Retina (tissue), 1 donor: ENCODE data around the gene CHRNB2.

Experiments
- DNase-seq: peaks from one replicate; pipeline ENCODE4 v3.0.0-alpha.2; 2016

Gene CHRNB2

DNA sequence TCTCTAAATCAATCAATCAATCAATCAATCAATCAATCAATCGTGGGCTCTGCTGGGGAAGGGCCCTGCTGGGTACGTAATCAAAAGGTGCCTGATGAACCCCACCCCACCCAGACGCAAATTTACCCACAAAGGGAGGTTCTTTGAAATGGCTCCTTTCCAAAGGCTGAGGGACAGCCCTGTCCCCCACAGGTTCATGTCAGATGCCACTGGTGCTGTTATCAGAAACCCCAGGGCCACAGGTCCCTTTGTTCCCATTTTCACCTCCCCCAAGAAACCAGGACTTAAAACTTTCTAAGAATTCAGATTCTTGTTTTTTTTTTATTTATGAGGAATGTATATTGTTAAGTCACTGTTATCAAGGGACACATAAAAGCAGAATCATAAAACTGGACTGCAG, 14.2 kb downstream of the CHRNB2 start:
- no peak for DNase-seq

DNA sequence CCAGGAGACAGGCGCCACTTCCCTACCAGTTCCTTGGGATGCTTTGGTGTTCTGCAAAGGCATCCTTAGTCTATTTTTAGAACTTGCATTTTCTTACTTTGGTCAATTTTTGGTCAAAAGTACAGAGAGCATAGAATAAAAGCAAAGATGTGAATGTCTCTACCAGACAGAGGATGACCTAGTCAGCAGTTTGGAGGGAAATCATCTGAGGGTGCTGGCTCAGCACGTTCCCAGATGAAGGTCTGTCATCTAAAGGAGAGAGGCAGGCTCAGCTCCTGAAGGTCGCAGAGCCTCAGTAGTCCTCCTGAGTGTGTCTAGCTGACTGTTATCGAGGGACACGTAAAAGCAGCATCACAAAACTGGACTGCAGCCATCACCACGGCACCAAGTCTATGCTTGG, 15.3 kb downstream of the CHRNB2 start:
- no peak for DNase-seq

DNA sequence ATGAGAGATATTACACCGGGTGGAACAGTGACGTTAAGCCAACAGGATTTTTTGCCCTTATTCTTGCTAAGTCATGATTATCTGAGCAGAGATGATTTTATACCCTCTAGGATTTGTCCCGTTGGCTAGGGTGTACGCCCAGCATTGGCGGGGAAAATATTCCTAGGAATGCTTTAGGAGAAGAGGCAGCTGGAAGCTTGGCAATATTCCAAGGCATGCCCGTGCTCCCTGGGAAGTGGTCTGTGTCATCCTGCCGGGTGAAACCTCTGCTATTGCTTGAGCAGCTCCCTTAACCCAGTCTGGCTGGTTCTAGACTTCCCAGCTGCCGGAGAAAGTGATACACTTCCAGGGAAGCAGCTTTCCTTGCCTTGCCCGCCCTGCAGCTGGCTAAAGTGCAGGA, 16.2 kb downstream of the CHRNB2 start:
- DNase-seq = no peak

GRCh38 chr1:154584267-154584994, 16.9 kb downstream of the CHRNB2 start:
- no peak for DNase-seq

DNA sequence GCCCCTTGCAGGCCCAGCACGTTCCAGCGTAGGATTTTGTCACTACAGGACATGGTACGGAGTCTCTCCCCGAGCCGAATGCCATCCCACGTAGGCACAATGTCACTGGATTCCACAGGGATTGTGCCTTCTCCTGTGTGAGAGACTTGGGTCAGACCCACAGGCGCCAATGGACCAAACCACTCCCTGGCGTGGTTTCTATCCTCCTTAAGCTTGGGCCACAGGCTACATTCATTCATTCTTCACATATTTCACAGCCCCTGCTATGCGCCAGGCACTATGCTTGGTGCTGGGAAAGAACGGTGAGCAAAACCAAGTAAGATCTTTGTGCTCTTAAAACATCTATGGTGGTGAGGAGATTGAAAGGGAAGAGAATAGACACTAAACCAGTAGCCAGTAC, 18.7 kb downstream of the CHRNB2 start:
- no peak for DNase-seq

DNA sequence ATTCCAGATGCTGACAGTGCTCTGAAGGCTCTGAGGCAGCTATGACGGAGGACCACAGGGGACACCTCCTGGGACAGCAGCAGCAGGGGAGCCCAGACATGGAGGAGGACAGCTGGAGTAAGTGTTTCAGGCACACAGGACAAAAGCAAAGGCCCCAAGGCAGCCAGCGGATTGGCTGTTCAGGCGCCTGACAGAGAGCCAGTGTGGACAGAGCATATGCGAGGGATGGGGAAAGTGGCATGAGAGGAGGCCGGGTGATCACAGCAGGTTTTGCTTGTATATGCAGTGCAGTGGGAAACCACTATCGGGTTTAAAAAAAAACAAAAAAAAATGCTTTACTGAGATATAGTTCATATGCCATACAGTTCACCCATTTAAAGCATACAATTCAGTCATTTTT, 19.1 kb downstream of the CHRNB2 start:
- no peak for DNase-seq

GRCh38 chr1:154589780-154590179, 22.2 kb downstream of the CHRNB2 start:
- no peak for DNase-seq

- no peak for DNase-seq
Observed at GRCh38 chr1:154590756-154591155, 23.2 kb downstream of the CHRNB2 start.

DNA sequence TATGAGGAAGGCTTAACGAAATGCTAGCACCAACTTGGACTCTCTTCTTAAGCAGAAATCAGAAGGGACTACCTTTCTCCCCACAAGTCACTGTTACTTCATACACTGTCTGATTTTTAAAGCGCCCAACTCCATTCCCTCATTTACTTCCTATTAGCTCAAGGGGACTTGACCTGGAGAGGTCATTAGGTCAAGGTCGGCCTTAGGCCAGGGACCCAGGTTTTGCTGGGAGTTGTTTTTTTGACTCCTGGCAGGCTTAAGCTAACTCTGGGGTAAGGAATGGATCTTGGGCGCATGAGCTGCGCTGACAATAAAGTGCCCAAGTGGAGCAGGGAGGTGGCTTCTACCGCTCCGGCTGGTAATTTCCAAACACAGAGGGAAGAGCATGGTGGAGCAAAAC, 23.6 kb downstream of the CHRNB2 start:
- no peak for DNase-seq

GRCh38 chr1:154593390-154593789, 25.8 kb downstream of the CHRNB2 start:
- no peak for DNase-seq

DNA sequence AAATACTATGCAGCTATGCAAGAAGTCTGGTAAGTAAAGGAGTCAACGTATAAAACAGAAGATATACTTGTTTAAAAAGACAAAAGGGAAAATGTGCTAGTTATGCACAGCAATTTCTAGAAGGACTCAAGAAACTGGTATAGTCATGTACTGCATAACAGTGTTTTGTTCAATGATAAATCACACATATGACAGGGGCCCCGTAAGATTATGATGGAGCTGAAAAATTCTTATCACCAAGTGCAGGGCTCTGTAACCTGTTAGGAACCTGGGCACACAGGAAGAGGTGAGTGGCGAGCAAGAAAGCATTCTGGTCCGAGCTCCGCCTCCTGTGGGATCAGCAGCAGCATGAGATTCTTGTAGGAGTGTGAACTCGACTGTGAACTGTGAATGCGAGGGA, 27.2 kb downstream of the CHRNB2 start:
- DNase-seq = no peak

DNA sequence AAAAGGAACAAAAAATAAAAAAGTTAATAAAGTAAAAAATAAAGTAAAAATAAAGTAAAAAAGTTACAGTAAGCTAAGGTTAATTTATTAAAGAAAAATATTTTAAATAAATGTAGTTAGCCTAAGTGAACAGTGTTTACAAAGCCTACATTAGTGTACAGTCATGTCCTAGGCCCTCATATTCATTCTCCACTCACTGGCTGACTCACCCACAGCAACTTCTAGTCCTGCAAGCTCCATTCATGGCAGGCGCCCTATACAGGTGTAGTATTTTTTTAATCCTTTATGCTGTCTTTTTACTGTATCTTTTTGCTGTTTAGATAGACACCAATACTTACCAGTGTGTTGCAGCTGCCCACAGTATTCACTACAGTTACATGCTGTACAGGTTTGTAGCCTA, 28.0 kb downstream of the CHRNB2 start:
- no peak for DNase-seq

GRCh38 chr1:154598871-154599635, 31.5 kb downstream of the CHRNB2 start:
- DNase-seq = no peak

- DNase-seq = no peak
Observed at GRCh38 chr1:154599658-154600057, 32.1 kb downstream of the CHRNB2 start.

GRCh38 chr1:154603317-154603716, 35.7 kb downstream of the CHRNB2 start:
- DNase-seq = no peak

DNA sequence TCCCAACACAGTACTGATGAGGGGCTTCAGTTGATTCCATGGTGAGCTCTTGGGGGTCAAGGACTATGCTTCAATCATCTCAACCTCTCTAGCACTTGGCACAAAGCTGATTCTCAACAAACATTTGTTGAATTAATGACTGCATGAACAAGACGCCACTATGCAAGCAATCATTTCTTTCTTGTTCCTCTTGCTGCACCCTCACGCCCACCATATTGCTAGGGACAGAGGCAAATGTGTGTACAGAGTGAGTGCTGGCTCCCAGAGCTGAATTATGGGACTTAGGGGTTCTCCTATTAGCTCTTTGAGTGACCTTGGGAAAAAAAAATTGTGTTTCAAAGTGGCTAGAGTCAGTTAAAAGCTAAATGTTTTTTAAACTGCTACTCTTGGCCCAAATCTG, 38.0 kb downstream of the CHRNB2 start:
- DNase-seq = no peak

- DNase-seq = no peak
Observed at GRCh38 chr1:154607106-154607608, 39.6 kb downstream of the CHRNB2 start.

- DNase-seq = peak; percentile 84
Observed at GRCh38 chr1:154607609-154608396, 40.2 kb downstream of the CHRNB2 start, which contains the start of gene ADAR. Gene ADAR, minus strand, starts transcription at chr1:154608186. Its CDS starts 180 bp downstream, at chr1:154608006.

DNA sequence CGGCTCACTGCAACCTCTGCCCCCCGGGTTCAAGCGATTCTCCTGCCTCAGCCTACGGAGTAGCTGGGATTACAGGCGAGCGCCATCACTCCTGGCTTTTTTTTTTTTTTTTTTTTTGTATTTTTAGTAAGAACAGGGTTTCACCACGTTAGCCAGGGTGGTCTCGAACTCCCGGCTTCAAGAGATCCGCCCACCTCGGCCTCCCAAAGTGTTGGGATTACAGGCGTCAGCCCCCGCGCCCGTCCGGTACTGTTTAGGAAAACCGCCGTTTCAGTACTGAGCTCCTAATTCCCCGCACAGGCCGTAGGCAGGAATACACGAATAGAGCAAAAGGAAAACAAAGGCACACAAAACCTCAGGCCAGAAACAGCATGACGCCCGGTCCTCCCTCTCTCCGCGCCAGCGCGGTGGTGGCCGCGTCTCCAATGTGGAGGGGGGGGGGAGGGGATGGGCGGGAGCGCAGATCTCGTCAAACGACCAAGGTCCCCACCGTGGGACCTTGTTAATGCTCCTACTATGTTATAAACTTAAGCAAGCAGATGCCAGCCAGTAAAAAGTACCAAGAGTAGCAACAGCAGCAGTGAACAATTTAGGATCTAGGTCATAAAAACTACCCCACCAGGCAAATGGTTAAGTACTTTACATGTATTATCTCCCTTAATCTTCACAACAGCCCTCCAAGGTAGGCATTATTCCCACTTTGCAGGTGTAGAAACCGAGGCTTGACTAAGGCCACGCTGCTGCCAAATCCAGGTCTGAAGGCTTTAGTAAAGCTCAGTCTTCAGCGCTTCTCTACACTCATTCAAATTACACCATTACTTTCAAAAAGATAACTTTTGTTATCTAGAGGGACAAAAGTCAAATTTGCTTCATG, 41.1 kb downstream of the CHRNB2 start:
- DNase-seq = peak; percentile 80

DNA sequence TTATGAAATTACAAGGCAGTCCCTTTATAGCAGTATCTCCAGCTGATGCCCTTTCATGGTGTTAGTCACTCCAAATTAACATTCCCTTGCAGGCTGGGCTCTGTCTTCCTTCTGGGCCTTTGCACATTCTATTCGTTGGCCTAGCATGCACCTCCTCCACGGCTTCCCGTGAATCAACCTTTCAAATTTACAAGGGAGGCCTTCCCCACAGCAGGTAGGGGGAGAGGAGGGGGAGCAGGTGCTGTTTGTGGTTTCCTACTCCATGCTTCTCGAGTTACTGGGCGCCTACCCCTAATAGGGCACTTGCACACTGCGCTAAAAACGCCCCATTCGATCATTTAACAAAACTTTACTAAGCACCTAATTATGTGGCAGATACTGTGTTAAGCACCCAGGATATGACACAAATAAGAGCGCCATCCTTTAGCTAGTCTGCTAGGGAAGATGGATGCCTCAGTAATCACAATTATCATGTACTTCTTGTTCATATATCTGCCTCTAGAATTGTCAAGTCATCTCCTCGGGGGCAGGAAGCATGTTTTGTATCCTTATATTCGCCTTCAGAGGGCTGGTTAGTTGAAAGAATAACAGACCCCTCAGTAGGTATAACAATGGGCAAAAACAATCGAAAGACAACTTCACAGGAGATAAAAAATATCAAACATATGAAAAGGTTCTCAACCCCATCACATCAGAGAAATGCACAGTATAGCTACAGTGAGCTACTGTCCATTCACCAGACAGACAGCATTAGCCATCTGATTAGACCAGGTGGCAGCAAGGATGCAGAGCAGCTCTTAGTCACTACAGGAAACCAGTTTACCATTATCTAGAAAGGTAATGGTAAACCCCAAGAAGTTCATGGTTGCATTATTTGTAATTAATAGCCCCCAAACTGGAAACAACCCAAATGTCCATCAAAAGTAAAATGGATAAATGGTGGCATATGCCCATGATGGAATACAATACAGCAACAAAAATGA, 42.1 kb downstream of the CHRNB2 start:
- peak; percentile 11 for DNase-seq
